Caco-2 (cell line): Measurements from ENCODE around the gene EIF1AY. TPM values are rescaled to one million over a fixed set of nuclear protein-coding genes. Genes with fewer than 3 reads are reported as not detected.

ENCODE experiments used
- BruUV-seq: library from RNA; stranded (reverse); fragments of 400-500 nt; replicated peaks from 2 replicates; lab custom pipeline; 2021; lab: Mats Ljungman, UMichigan
- CTCF ChIA-PET: fragments of 300-600 bp; sonication (Branson Sonifier 250); formaldehyde crosslinking; loops from one replicate; lab custom pipeline; 2022; ENCODE audit warnings: antibody characterized with exemption; lab: Charles Lee
- POLR2A ChIA-PET: fragments of 300-600 bp; sonication (Branson Sonifier 250); formaldehyde crosslinking; loops from one replicate; lab custom pipeline; 2022; ENCODE audit warnings: antibody characterized with exemption; lab: Charles Lee
- DNase-seq, 2 experiments: peaks; one replicate each; pipeline versions ENCODE4 v3.0.0 to v3.0.0-alpha.2; 2020 to 2022
- H3K27me3 ChIP-seq: replicated peaks from 2 replicates; pipeline ENCODE4 v1.6.0; 2011; ENCODE audit warnings: low read length; ENCODE audit not compliant: control insufficient read depth, insufficient read depth
- H3K36me3 ChIP-seq: 2 replicates; pipeline ENCODE4 v1.5.1; 2011; ENCODE audit warnings: low read length; ENCODE audit not compliant: control insufficient read depth, insufficient read depth
- H3K4me1 ChIP-seq: fragments of 250-450 bp; sonication (Bioruptor Pico); 2 replicates; pipeline ENCODE4 v1.5.1; 2020; ENCODE audit warnings: mild to moderate bottlenecking
- H3K4me3 ChIP-seq: 2 replicates; pipeline ENCODE4 v1.5.1; 2011; ENCODE audit warnings: low read depth, mild to moderate bottlenecking, control low read depth, low read length
- H3K9me3 ChIP-seq: fragments of 250-450 bp; sonication (Bioruptor Pico); 2 replicates; pipeline ENCODE4 v1.5.1; 2020; ENCODE audit warnings: mild to moderate bottlenecking, moderate library complexity
- H3K27ac Mint-ChIP-seq: one replicate; pipeline ENCODE4 v1.8.0; 2022; ENCODE audit warnings: mixed read lengths; ENCODE audit not compliant: unreplicated experiment
- H3K27me3 Mint-ChIP-seq: one replicate; pipeline ENCODE4 v1.8.0; 2022; ENCODE audit warnings: mixed read lengths; ENCODE audit not compliant: insufficient read depth, unreplicated experiment
- H3K36me3 Mint-ChIP-seq: one replicate; pipeline ENCODE4 v1.8.0; 2022; ENCODE audit warnings: mild to moderate bottlenecking, mixed read lengths; ENCODE audit not compliant: insufficient read depth, unreplicated experiment
- H3K4me1 Mint-ChIP-seq: one replicate; pipeline ENCODE4 v1.8.0; 2022; ENCODE audit warnings: low read depth, mixed read lengths; ENCODE audit not compliant: unreplicated experiment
- H3K4me3 Mint-ChIP-seq: one replicate; pipeline ENCODE4 v1.8.0; 2022; ENCODE audit warnings: mild to moderate bottlenecking, moderate library complexity, mixed read lengths; ENCODE audit not compliant: unreplicated experiment
- H3K9me3 Mint-ChIP-seq: one replicate; pipeline ENCODE4 v1.8.0; 2022; ENCODE audit warnings: mixed read lengths; ENCODE audit not compliant: unreplicated experiment
- CTCF ChIP-seq, 2 experiments: fragments of 200-600 bp in 1 of 2; IDR thresholded peaks; 1 replicate in 1 of 2; 2 replicates in 1 of 2; pipeline versions ENCODE4 v1.5.1 to v1.8.0; 2011 to 2022; ENCODE audit warnings: antibody characterized with exemption in 1 of 2, control low read depth in 1 of 2, inconsistent platforms in 1 of 2, low read depth in 1 of 2, low read length in 1 of 2, mild to moderate bottlenecking in 1 of 2, moderate library complexity in 1 of 2; ENCODE audit not compliant: insufficient read depth in 1 of 2, severe bottlenecking in 1 of 2, unreplicated experiment in 1 of 2
- intact Hi-C: fragments of 100-400 bp; cut with micrococcal nuclease; formaldehyde crosslinking; loops from one replicate; pipeline ENCODE4 v1.10.0; 2022; ENCODE audit not compliant: unreplicated experiment
- total RNA-seq: library from RNA; stranded (reverse); gene quantifications from 2 replicates; pipeline ENCODE4 v1.2.3, GENCODE V29; 2022

Gene EIF1AY
- total RNA-seq, 1 experiment from 2014 or later: not detected

DNA sequence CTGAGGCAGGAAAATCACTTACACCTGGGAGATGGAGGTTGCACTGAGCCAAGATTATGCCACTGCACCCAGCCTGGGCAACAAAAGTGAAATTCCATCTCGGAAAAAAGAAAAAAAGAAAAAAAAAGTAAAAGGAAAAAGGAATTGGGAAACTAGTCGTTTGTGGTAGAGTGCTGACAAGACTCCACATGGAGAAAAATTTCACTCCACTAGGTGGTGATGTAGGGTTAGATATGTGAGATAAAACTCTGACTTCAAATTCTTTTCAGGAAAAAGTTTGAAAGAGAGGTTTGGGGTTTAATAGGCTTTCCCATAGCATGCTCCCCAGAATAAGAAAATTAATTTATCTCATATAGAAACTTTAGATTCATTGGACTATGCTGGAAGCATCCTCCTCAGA is 16.9 kb upstream of the EIF1AY start:
- H3K9me3 Mint-ChIP-seq: no peaks in the 10 kb centered on the region
- intact Hi-C loops: no loop called here
- BruUV-seq: no TSS peak
- no peaks in the 10 kb centered on the region for H3K27me3 ChIP-seq
- ChIA-PET CTCF (no interaction called here), POLR2A (no interaction called here)
- no peak overlapping the region for H3K4me3 ChIP-seq
- no peak overlapping the region for H3K4me3 Mint-ChIP-seq
- H3K36me3 Mint-ChIP-seq: no peaks in the 10 kb centered on the region
- H3K27ac Mint-ChIP-seq: no peak overlapping the region
- no peak for TF ChIP-seq CTCF (IDR thresholded peaks at IDR 0.05; ENCODE audit: insufficient read depth in 1 of 2, low read depth in 1 of 2, low read length in 1 of 2, severe bottlenecking in 1 of 2, unreplicated experiment in 1 of 2)
- no peaks in the 10 kb centered on the region for H3K4me1 ChIP-seq
- H3K36me3 ChIP-seq: no peaks in the 10 kb centered on the region
- no peaks in the 10 kb centered on the region for H3K27me3 Mint-ChIP-seq
- H3K9me3 ChIP-seq: no peaks in the 10 kb centered on the region
- no peaks in the 10 kb centered on the region for H3K4me1 Mint-ChIP-seq
- no peak for DNase-seq

DNA sequence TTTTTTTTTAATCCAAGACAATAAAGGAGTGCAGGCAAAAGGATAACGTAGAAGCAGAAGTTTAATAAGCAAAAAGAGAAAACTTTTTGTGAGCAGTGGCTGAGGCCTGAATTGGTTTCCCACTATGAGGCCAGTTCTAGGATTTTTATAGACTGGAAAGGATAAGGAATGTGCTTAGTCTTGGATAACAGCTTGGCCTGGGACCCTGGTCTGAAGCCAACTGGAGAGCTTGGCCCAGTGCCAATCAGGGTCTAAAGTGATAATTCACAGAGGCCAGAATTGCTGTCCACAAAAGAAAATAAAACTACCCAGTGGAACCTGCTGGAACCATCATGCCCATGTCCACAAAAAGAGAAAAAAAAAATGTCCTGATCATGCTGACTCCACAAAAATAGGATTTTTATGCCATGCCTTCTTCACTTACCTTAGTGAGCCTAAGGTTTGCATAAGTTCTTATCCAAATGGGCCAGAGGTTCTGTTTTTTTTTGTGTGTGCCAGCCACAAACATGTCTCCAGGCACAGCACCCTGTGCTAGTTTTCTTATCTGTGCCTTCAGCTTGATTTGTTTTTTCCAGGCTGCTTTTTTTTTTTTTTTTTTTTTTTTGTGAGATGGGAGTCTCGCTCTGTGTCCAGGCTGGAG is 15.6 kb upstream of the EIF1AY start:
- no peak overlapping the region for H3K27ac Mint-ChIP-seq
- TF ChIP-seq CTCF (IDR thresholded peaks at IDR 0.05; ENCODE audit: insufficient read depth in 1 of 2, low read depth in 1 of 2, low read length in 1 of 2, severe bottlenecking in 1 of 2, unreplicated experiment in 1 of 2): no peak
- H3K9me3 Mint-ChIP-seq: no peaks in the 10 kb centered on the region
- H3K9me3 ChIP-seq: no peaks in the 10 kb centered on the region
- H3K27me3 ChIP-seq: no peaks in the 10 kb centered on the region
- no peak for DNase-seq
- CTCF ChIA-PET: no interaction called here
- H3K36me3 ChIP-seq: no peaks in the 10 kb centered on the region
- no peaks in the 10 kb centered on the region for H3K27me3 Mint-ChIP-seq
- intact Hi-C loops: no loop called here
- no peaks in the 10 kb centered on the region for H3K36me3 Mint-ChIP-seq
- H3K4me1 ChIP-seq: no peaks in the 10 kb centered on the region
- no peak overlapping the region for H3K4me3 Mint-ChIP-seq
- BruUV-seq: no TSS peak
- H3K4me1 Mint-ChIP-seq: no peaks in the 10 kb centered on the region
- no peak overlapping the region for H3K4me3 ChIP-seq
- POLR2A ChIA-PET: no interaction called here

- Mint-ChIP-seq H3K4me1 (no peaks in the 10 kb centered on the region), H3K4me3 (no peak overlapping the region), H3K36me3 (no peaks in the 10 kb centered on the region), H3K9me3 (no peaks in the 10 kb centered on the region), H3K27me3 (no peaks in the 10 kb centered on the region), H3K27ac (no peak overlapping the region)
- POLR2A ChIA-PET: no interaction called here
- CTCF ChIA-PET: no interaction called here
- TF ChIP-seq CTCF (IDR thresholded peaks at IDR 0.05; ENCODE audit: insufficient read depth in 1 of 2, low read depth in 1 of 2, low read length in 1 of 2, severe bottlenecking in 1 of 2, unreplicated experiment in 1 of 2): no peak
- Histone ChIP-seq H3K27me3 (no peaks in the 10 kb centered on the region), H3K9me3 (no peaks in the 10 kb centered on the region), H3K4me3 (no peak overlapping the region), H3K36me3 (no peaks in the 10 kb centered on the region), H3K4me1 (no peaks in the 10 kb centered on the region)
- no peak for DNase-seq
- BruUV-seq: no TSS peak
- intact Hi-C loops: no loop called here
These were observed 4.3 kb upstream of the EIF1AY start for GRCh38 chrY:20571306-20571705.
